Activated T-cell treated with anti-CD3 and anti-CD28 coated beads for 1 hour (primary cell): ENCODE measurements around the gene GOLGB1.
"Not testable (repeated sequence)": the region's sequence is repeated elsewhere in the genome, so short reads cannot be mapped to it uniquely, and the experiment has no call there.

Source experiments
- DNase-seq: peaks from one replicate; pipeline ENCODE4 v3.0.0-alpha.2; 2020; ENCODE audit warnings: low read depth

GOLGB1 gene

DNA sequence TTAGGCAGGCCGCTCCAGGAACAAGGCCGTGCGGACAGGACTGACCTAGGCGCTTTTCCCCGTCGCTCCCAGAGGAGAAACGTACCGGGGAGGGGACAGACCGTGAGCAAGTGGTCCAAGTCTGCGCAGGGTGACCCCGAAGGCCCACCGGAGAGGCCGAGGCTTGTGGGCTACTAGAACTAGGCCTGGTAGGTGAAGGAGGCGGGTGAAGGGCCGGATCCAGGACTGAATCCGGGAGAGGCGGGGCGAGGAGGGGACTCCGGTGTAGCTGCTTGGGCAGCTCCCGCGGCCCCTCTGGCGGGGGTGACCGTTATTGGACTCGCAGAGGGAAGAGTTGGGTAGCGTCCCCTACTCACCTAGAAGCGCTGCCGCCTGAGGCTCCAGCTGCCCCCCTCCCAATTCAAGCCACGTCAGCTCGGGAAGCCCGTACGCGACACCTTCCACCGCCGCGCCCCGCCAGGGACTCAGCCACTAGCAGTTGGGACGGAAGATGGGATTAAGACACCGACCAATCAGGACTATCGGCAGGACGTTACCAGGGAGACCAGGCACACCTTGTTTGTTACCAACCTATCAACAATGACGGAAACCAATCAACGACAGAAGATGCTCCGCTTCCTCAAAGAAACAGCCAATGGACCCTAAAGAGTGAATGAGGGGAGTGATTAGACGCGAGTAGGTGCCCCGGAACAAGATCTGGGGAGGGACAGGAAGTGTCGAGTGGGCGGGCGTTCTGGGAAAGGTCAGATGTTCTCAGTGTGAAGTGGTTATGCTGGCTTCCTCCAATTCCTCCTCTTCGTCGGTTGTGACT lies at the start of gene GOLGB1:
TSS of gene GOLGB1 (minus strand) at position 466 of the 811 bp plus-strand sequence. CDS start 18,770 bp downstream, outside the sequence.
- DNase-seq = peak; percentile 85

DNA sequence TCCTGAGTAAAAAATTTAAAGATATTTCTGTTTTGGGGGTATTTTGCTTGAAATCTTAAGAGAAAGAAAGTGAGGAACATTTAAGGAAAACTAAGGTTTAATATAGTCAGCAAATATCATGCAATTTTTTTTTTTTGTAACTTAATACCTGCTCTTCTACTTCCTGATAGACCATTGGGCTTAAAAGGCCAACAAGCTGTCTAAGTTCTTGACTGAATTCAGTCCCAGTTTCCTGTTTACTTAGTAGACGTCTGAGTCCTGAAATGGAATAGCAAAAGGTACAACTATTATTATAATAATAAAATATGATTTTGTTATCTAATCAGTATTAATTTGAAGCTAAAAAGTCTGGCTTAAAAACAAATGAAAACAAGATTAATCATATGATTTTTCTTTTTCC lies 47.4 kb upstream of the GOLGB1 start:
- no peak for DNase-seq

- no peak for DNase-seq
Observed at GRCh38 chr3:121794264-121794983, 44.9 kb upstream of the GOLGB1 start.

DNA sequence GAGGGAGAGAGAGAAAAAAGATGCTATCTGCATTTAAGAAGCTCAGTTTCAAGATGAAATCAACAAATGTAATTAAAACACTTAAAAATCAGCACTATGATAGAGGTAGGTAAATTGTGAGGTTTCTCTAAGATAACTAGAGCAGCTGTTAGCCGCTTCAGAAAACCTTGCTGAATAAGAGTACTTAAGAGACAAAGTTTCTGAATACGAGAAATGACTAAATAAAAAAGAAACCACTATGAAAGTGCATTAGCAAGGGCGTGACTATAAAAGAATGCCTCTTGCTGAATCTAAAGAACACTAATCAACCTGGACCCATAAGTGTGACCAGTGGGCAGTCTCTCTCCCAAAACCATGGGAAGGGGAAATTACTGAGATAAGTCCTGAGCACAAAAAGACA lies 43.5 kb upstream of the GOLGB1 start:
- DNase-seq = no peak

GRCh38 chr3:121786485-121786884 lies 36.9 kb upstream of the GOLGB1 start:
- no peak for DNase-seq

DNA sequence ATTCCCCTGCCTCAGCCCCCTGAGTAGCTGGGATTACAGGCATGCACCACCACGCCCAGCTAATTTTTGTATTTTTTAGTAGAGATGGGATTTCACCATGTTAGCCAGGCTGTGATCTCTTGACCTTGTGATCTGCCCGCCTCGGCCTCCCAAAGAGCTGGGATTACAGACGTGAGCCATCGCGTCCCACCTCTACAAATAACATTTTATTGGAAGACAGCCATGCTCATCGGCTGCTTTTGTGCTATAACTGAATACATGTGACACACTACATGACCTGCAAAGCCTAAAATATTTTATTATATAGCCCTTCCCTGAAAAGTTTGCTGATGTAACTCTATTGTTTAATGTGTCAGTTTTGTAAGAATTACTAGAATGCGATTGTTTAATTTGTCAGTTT lies 33.2 kb upstream of the GOLGB1 start:
- DNase-seq = not testable (repeated sequence)

DNA sequence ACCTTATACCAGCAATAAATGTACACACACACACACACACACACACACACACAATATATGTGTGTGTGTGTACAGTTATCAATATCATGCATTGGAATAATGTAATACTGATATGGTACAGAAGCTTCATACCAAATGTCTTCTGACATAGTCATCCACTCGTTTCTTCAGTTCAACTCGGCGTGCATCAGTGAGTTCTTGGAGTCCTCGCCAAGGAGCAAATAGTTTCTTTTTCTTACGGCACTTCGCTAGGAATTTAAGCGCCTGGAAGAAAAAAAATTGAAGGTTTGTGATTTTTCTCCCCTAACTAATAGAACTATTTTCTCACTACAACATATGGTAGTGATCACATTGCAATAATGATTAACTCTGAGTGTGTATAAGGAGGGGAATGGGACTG lies 32.1 kb upstream of the GOLGB1 start:
- DNase-seq = no peak

DNA sequence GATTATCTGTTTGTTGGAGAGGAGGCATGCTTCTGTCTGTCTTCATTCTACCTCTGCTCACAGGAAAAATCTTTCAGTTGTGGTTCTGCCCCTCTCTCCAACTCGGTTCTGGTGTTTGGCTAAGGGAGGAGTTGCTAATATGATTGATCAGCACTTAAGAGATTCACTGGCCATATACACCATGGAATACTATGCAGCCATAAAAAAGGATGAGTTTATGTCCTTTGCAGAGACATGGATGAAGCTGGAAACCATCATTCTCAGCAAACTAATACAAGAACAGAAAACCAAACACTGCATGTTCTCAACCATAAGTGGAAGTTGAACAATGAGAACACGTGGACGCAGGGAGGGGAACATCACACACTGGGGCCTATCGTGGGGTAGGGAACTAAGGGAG lies 25.6 kb upstream of the GOLGB1 start:
- not testable (repeated sequence) for DNase-seq

- DNase-seq = no peak
Observed at GRCh38 chr3:121769246-121769645, 19.7 kb upstream of the GOLGB1 start.

- DNase-seq = no peak
Observed at GRCh38 chr3:121768452-121768851, 18.9 kb upstream of the GOLGB1 start.

DNA sequence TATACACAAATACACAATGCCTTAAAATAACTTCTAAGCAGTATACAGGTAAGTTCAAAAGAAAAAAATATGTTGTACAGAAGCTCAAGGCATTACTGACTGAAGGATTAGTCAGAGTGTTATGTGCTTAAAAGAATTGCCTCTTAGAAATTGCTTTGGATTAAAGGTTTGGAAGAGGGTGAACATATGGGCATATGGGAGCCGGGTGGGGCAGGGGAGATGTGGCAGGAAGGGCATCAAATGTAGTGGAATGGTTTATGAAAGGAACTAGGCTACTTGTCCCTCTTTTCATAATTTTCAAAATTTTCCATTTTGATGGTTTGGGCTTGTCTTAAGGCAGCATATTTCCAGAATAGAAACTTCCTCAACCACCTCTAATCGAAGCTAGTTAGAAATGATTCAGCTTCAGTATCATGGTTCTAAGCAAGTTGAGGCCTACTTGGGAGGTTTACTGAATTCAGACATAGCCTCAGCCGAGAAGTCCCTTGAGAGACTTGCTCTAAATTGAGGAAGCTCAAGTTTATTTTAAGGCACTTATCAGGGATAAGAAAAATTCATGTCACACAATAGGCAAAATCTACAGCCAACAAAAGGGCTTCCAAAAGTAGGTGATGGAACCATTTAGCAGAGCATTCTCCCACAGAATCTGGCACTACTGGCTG lies 10.1 kb upstream of the GOLGB1 start:
- DNase-seq = no peak

GRCh38 chr3:121758727-121759450 lies 9.3 kb upstream of the GOLGB1 start:
- DNase-seq = no peak

DNA sequence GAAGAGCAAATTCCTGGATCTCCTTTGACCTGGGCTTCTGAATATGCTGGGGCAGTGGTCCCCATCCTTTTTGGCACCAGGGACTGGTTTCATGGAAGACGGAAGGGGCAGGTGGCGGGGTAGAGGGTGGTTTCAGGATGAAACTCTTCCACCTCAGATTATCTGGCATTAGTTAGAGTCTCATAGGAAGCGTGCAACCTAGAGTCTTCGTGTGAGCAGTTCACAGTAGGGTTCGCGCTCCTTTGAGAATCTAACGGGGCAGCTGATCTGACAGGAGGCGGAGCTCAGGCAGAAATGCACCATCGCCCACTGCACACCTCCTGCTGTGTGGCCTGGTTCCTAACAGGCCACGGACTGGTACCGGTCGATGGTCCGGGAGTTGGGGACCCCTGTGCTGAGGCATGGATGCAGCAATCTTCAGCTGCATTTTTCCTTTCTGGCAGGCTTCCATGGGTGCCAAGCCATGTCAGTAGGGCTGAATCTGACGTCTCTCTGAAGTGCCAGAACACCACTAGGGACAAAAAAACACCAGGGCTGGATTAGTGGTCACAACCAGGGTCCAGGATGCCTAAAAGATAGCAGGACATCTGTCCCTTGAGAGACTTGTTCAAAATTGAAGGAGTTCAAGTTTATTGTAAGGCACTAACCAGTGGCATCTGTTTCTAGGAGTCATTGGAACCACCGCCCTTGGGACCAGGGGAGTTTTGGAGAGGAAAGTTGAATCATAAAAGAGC lies 8.4 kb upstream of the GOLGB1 start:
- DNase-seq = no peak

GRCh38 chr3:121757087-121757811 lies 7.7 kb upstream of the GOLGB1 start:
- no peak for DNase-seq

DNA sequence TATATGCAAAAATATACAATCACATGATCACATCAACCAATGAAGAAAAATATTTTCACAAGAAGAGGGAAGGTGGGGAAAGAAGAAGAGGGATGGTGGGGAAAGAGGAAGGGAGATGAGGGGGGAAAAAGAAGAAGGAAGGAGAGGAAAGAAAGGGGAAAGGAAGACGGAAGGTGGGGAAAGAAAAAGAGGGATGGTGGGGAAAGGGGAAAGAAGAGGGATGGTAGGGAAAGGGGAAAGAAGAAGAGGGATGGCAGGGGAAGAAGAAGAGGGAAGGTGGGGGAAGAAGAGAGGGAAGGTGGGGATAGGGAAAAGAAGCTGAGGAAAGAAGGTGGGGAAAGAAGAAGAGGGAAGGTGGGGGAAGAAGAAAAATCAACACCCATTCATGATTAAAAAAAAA lies 3.2 kb upstream of the GOLGB1 start:
- DNase-seq = no peak

GRCh38 chr3:121752261-121752660 lies 2.7 kb upstream of the GOLGB1 start:
- DNase-seq = no peak

GRCh38 chr3:121750087-121750415 lies 510 bp upstream of the GOLGB1 start:
- no peak for DNase-seq

DNA sequence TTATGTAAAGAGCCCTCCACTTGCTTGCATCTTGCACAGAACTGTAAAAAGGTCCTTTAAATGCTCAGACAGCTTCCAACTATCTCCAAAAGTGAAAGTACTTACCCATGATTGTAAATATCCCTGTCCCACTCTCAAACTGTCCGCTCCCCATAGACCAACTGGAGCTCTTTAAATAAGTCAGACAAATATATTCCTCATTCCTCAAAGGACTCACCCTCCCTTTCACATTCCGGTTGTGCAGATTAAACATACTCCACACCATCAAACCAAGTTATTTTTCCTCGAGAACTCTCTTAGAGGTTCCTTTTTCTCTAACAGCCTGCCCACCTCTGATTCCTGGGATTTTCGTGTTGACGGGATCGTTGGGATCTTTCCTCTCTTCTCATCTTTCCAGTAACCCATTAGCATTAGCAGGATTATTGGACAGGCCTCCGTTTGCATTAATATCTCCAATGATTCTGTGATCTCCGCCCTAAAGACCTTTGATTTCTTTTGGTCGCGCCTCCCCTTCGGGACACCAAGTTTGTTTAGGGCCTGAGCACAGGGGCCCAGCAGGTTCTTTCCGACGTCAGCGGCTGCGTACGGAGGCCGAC lies 763 bp downstream of the GOLGB1 start:
- DNase-seq = no peak

DNA sequence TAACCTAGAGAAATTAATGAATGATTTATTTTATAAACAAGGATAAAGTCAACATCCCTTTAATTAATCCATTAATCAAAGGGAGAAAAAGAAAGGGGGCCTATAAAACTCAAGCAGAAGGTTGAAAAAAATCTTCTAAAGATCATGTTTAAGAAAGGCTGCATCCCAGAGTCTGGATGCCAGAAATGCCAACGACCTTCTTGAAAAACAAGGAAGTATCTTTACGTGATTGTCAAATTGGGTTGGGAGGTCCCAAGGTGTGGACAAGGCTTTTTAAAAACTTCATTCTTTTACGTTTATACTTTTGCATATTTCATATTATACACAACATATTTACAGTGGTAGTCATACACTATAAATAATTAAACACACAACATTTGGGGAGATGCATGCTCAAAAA lies 1.6 kb downstream of the GOLGB1 start:
- DNase-seq = no peak

DNA sequence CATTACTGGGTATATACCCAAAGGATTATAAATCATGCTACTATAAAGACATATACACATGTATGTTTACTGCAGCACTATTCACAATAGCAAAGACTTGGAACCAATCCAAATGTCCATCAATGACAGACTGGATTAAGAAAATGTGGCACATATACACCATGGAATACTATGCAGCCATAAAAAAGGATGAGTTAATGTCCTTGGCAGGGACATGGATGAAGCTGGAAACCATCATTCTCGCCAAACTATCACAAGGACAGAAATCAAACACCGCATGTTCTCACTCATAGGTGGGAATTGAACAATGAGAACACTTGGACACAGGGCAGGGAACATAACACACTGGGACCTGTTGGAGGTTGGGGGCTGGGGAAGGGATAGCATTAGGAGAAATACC lies 6.4 kb downstream of the GOLGB1 start:
- not testable (repeated sequence) for DNase-seq

- DNase-seq = no peak
Observed at GRCh38 chr3:121740896-121741295, 8.6 kb downstream of the GOLGB1 start.
